ENCODE data around the gene NMBR. TPM values are rescaled to one million over a fixed set of nuclear protein-coding genes. Genes with fewer than 3 reads are reported as not detected.
A peak's percentile ranks its signal among the peaks of the same experiment; 100 is the strongest.
"Not testable (repeated sequence)": the region's sequence is repeated elsewhere in the genome, so short reads cannot be mapped to it uniquely, and the experiment has no call there.

NMBR gene
- total RNA-seq, 1 experiment from 2014 or later, result not detected

DNA sequence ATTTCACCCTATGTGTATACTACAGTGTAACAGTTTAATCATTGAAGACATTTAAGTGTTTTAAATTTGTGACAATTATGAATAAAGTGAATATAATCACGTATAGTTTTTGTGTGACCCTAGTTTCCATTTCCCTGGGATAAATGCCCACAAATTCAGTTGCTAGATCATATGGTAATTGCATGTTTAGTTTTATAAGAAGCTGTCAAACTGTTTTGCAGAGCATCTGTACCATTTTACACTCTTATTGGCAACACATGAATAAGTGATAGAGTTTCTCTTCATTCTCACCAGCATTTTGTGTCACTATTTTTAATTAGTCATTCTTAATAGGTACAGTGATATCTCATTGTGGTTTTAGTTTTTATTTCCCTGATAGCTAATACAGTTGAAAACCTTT lies 7.4 kb upstream of the NMBR start:
- no peak overlapping the region for H3K4me3 ChIP-seq (ENCODE audit: low read length)
- TF ChIP-seq EZH2phosphoT487 (IDR thresholded peaks at IDR 0.05; ENCODE audit: borderline replicate concordance, low read length) (no peak), EZH2 (IDR thresholded peaks at IDR 0.05; ENCODE audit: low read length, unreplicated experiment) (no peak)
- no TSS peak for BruUV-seq (replicated peaks)
- H3K79me2 ChIP-seq (ENCODE audit: low read length), result peaks cover 97% of the 10 kb centered on the region
- H3F3A ChIP-seq (ENCODE audit: low read length, unreplicated experiment), result peaks cover 4% of the 10 kb centered on the region
- intact Hi-C loops (cut with micrococcal nuclease), result loop anchor here (10.0 kb wide), 1 partner anchor 320 kb away; no protein-coding TSS in a partner anchor
- no peak overlapping the region for H2AFZ ChIP-seq (ENCODE audit: low read length)
- H4K20me1 ChIP-seq (ENCODE audit: low read length), result peaks cover 8% of the 10 kb centered on the region; the same call in 1 of the 2 replicates
- ATAC-seq (no peak), DNase-seq (no peak)
- ChIA-PET POLR2A (ENCODE audit: unreplicated experiment) (interaction anchor here (0.7 kb wide), 1 partner anchor 147 kb away, joined by 3 read pairs; no protein-coding TSS in a partner anchor), CTCF (no interaction called here)
- H3K4me2 ChIP-seq (ENCODE audit: low read length), result no peak overlapping the region
- no peaks in the 10 kb centered on the region for H3K9me3 ChIP-seq (ENCODE audit: low read length)
- H3K9ac ChIP-seq (ENCODE audit: low read length), result no peak overlapping the region
- H3K27ac ChIP-seq (ENCODE audit: low read length), result no peak overlapping the region
- H3K9me2 ChIP-seq (replicated peaks; ENCODE audit: low read length), result no peaks in the 10 kb centered on the region
- H3K36me3 ChIP-seq (ENCODE audit: low read depth, low read length), result no peaks in the 10 kb centered on the region
- peaks cover 16% of the 10 kb centered on the region for H3K4me1 ChIP-seq (ENCODE audit: insufficient read depth, low read length)
- H3K27me3 ChIP-seq (ENCODE audit: low read length), result no peaks in the 10 kb centered on the region

DNA sequence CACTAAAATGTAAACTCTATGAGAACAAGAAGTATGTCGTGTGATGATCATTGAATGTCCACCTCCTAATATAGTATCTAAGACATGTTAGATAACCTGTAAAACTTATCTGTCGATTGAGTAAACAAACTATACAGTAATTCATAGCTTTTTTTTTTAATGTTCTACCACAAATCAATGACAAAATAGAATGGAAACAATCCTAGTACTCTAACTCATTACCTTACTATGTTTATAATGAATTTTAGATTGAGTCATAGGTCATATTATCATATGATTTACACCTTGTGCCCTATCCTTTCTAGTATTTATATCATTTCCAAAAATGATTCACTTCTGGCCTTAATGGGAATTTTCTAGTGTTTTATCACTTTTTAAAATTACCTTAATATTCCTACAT lies 6.3 kb upstream of the NMBR start:
- POLR2A ChIA-PET (ENCODE audit: unreplicated experiment), result no interaction called here
- intact Hi-C loops (cut with micrococcal nuclease), result loop anchor here (10.0 kb wide), 1 partner anchor 322 kb away; no protein-coding TSS in a partner anchor
- no peaks in the 10 kb centered on the region for H3K9me3 ChIP-seq (ENCODE audit: low read length)

DNA sequence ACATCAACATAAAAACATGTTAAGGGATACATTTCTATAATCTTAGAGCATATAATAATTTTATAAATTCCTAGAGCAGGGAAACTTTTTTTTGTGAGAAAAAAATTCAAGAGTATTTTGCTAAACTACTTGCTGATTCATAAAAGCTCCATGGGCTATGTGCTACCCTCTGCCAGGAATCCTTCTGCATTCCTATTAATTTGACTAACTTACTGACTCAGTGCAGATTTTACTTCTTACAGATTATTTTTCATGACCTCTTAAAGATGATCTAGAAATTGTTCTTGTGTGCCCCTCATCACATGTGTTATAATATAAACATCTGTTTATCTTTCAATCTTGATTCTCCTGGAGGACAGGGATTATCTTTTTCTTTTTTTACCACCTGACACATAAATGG lies 5.8 kb upstream of the NMBR start:
- no peaks in the 10 kb centered on the region for H3K27me3 ChIP-seq (ENCODE audit: low read length)
- H3K9ac ChIP-seq (ENCODE audit: low read length), result no peak overlapping the region
- peaks cover 99% of the 10 kb centered on the region for H3K79me2 ChIP-seq (ENCODE audit: low read length)
- H3K4me3 ChIP-seq (ENCODE audit: low read length), result no peak overlapping the region
- no TSS peak for BruUV-seq (replicated peaks)
- no peaks in the 10 kb centered on the region for H3K36me3 ChIP-seq (ENCODE audit: low read depth, low read length)
- no peak overlapping the region for H2AFZ ChIP-seq (ENCODE audit: low read length)
- peaks cover 11% of the 10 kb centered on the region; the same call in 1 of the 2 replicates for H4K20me1 ChIP-seq (ENCODE audit: low read length)
- 0 out of 2 replicates have a peak overlapping the region, but pooled peaks have one; percentile 23 for H3K4me2 ChIP-seq (ENCODE audit: low read length)
- no peaks in the 10 kb centered on the region for H3K9me3 ChIP-seq (ENCODE audit: low read length)
- H3K27ac ChIP-seq (ENCODE audit: low read length), result no peak overlapping the region
- ATAC-seq (peak; percentile 31; the same call in 1 of the 2 replicates), DNase-seq (peak; percentile 21)
- H3F3A ChIP-seq (ENCODE audit: low read length, unreplicated experiment), result peaks cover 4% of the 10 kb centered on the region
- TF ChIP-seq, protein P1, sequence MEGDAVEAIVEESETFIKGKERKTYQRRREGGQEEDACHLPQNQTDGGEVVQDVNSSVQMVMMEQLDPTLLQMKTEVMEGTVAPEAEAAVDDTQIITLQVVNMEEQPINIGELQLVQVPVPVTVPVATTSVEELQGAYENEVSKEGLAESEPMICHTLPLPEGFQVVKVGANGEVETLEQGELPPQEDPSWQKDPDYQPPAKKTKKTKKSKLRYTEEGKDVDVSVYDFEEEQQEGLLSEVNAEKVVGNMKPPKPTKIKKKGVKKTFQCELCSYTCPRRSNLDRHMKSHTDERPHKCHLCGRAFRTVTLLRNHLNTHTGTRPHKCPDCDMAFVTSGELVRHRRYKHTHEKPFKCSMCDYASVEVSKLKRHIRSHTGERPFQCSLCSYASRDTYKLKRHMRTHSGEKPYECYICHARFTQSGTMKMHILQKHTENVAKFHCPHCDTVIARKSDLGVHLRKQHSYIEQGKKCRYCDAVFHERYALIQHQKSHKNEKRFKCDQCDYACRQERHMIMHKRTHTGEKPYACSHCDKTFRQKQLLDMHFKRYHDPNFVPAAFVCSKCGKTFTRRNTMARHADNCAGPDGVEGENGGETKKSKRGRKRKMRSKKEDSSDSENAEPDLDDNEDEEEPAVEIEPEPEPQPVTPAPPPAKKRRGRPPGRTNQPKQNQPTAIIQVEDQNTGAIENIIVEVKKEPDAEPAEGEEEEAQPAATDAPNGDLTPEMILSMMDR (conservative IDR thresholded peaks at IDR 0.05; ENCODE audit: low read depth, low read length), result no peak
- TF ChIP-seq EZH2phosphoT487 (IDR thresholded peaks at IDR 0.05; ENCODE audit: borderline replicate concordance, low read length), result no peak
- no peak for TF ChIP-seq EZH2 (IDR thresholded peaks at IDR 0.05; ENCODE audit: low read length, unreplicated experiment)
- H3K9me2 ChIP-seq (replicated peaks; ENCODE audit: low read length), result no peaks in the 10 kb centered on the region
- CTCF ChIA-PET, result no interaction called here
- POLR2A ChIA-PET (ENCODE audit: unreplicated experiment), result no interaction called here
- intact Hi-C loops (cut with micrococcal nuclease), result loop anchor here (10.0 kb wide), 1 partner anchor 322 kb away; no protein-coding TSS in a partner anchor
- peaks cover 24% of the 10 kb centered on the region for H3K4me1 ChIP-seq (ENCODE audit: insufficient read depth, low read length)

More for the DNA sequence above, 6.3 kb upstream of the NMBR start:
- no TSS peak for BruUV-seq (replicated peaks)
- Histone ChIP-seq H3K27ac (ENCODE audit: low read length) (no peak overlapping the region), H3K79me2 (ENCODE audit: low read length) (peaks cover 99% of the 10 kb centered on the region), H3K4me2 (ENCODE audit: low read length) (0 out of 2 replicates have a peak overlapping the region, but pooled peaks have one; percentile 23), H3K36me3 (ENCODE audit: low read depth, low read length) (no peaks in the 10 kb centered on the region), H2AFZ (ENCODE audit: low read length) (no peak overlapping the region), H4K20me1 (ENCODE audit: low read length) (peaks cover 11% of the 10 kb centered on the region; the same call in 1 of the 2 replicates), H3F3A (ENCODE audit: low read length, unreplicated experiment) (peaks cover 4% of the 10 kb centered on the region), H3K4me1 (ENCODE audit: insufficient read depth, low read length) (peaks cover 22% of the 10 kb centered on the region), H3K9me2 (replicated peaks; ENCODE audit: low read length) (no peaks in the 10 kb centered on the region), H3K4me3 (ENCODE audit: low read length) (no peak overlapping the region), H3K27me3 (ENCODE audit: low read length) (no peaks in the 10 kb centered on the region), H3K9ac (ENCODE audit: low read length) (no peak overlapping the region)
- CTCF ChIA-PET, result no interaction called here
- ATAC-seq (no peak), DNase-seq (no peak)
- TF ChIP-seq EZH2phosphoT487 (IDR thresholded peaks at IDR 0.05; ENCODE audit: borderline replicate concordance, low read length), result no peak
- TF ChIP-seq EZH2 (IDR thresholded peaks at IDR 0.05; ENCODE audit: low read length, unreplicated experiment), result no peak
- TF ChIP-seq, protein P1 (conservative IDR thresholded peaks at IDR 0.05; ENCODE audit: low read depth, low read length), result no peak

DNA sequence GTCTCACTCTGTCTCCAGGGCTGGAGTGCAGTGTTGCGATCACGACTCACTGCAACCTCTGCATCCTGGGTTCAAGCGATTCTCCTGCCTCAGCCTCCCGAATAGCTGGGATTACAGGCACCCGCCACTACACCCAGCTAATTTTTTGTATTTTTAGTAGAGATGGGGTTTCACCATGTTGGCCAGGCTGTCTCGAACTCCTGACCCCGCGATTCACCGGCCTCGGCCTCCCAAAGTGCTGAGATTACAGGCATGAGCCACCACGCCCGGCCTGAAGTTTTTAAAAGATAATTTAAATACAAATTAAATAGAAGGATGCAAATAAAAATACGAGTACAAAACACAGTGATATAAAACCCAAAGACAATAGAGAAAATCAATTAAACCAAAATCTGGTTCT lies 5.4 kb downstream of the NMBR start:
- H3K9me2 ChIP-seq (replicated peaks; ENCODE audit: low read length); H3F3A ChIP-seq (ENCODE audit: low read length, unreplicated experiment); H3K79me2 ChIP-seq (ENCODE audit: low read length); H4K20me1 ChIP-seq (ENCODE audit: low read length); H3K9ac ChIP-seq (ENCODE audit: low read length); H3K36me3 ChIP-seq (ENCODE audit: low read depth, low read length); CTCF ChIA-PET; H3K4me3 ChIP-seq (ENCODE audit: low read length); H3K9me3 ChIP-seq (ENCODE audit: low read length); H3K4me1 ChIP-seq (ENCODE audit: insufficient read depth, low read length); DNase-seq; intact Hi-C loops (cut with micrococcal nuclease); ATAC-seq; BruUV-seq (replicated peaks); H3K27me3 ChIP-seq (ENCODE audit: low read length); H3K27ac ChIP-seq (ENCODE audit: low read length); POLR2A ChIA-PET (ENCODE audit: unreplicated experiment); H2AFZ ChIP-seq (ENCODE audit: low read length); H3K4me2 ChIP-seq (ENCODE audit: low read length): not testable (repeated sequence)
